GM12801 (cell line): ENCODE data around the gene CAPN13.

Experiments used
- TF ChIP-seq, protein P1 (sequence below): IDR thresholded peaks from one replicate; pipeline ENCODE4 v1.5.1; 2011; ENCODE audit warnings: control low read depth; ENCODE audit not compliant: insufficient read length; ENCODE audit errors: extremely low read depth

CAPN13 gene

DNA sequence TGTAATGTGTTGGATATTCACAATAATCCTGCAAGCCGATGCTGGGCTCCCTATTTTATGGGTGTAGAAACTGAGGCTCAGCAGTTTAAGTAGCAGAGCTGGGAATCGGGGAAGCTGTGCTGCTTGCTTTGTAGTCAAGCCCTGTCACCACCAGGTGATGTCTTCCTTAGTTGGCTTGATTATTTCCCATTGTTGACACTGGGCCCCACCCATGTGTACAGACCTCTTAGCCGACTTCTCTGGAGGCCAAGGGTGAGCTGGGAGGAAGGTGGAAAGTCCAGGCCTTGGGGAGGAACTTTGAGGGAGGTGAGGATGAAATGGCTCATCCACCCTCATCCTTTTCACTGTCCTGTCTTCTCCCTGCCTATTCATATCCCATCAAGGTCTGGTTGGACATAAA lies 60.0 kb downstream of the CAPN13 start:
- TF ChIP-seq, protein P1, sequence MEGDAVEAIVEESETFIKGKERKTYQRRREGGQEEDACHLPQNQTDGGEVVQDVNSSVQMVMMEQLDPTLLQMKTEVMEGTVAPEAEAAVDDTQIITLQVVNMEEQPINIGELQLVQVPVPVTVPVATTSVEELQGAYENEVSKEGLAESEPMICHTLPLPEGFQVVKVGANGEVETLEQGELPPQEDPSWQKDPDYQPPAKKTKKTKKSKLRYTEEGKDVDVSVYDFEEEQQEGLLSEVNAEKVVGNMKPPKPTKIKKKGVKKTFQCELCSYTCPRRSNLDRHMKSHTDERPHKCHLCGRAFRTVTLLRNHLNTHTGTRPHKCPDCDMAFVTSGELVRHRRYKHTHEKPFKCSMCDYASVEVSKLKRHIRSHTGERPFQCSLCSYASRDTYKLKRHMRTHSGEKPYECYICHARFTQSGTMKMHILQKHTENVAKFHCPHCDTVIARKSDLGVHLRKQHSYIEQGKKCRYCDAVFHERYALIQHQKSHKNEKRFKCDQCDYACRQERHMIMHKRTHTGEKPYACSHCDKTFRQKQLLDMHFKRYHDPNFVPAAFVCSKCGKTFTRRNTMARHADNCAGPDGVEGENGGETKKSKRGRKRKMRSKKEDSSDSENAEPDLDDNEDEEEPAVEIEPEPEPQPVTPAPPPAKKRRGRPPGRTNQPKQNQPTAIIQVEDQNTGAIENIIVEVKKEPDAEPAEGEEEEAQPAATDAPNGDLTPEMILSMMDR = no peak

DNA sequence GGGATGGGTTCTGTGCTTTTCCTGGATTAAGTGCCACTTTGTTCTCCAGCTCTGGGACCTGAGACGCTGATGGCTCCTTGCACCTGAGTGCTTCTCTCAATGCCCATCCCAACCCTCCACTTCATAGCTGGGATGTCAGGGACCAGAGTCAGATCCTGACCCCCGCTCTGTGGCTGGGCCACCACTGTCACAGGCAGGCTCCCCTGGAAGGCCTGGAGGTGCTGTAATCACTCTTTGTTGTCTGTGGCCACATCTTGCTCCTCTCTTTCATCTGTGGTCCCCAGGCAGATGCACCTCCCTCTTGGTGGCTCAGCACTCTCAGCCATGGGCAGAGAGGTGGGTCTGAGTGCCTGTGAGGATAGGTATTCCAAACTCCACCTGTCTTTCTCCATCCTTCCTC lies 62.4 kb downstream of the CAPN13 start:
- TF ChIP-seq, protein P1 = no peak

DNA sequence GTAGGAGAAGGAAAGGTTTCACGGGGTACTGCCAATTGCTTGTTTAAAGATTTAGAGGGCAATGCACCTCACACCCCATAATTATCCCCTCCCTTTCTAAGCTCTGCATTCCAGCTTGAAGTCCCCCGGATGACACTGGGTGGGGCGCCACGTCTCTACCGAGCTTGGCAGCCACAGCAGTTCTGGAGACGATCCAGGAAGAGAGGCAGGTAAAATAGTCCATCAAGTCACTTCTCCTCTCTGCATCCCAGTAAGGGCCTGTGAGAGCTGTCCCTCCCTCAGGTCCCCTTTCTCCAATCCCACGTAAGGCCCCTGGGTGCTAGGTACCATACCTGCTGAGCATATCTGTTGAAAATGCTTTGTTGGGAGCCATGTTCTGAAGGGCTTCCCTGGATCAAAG lies 65.7 kb downstream of the CAPN13 start:
- TF ChIP-seq, protein P1 = no peak

DNA sequence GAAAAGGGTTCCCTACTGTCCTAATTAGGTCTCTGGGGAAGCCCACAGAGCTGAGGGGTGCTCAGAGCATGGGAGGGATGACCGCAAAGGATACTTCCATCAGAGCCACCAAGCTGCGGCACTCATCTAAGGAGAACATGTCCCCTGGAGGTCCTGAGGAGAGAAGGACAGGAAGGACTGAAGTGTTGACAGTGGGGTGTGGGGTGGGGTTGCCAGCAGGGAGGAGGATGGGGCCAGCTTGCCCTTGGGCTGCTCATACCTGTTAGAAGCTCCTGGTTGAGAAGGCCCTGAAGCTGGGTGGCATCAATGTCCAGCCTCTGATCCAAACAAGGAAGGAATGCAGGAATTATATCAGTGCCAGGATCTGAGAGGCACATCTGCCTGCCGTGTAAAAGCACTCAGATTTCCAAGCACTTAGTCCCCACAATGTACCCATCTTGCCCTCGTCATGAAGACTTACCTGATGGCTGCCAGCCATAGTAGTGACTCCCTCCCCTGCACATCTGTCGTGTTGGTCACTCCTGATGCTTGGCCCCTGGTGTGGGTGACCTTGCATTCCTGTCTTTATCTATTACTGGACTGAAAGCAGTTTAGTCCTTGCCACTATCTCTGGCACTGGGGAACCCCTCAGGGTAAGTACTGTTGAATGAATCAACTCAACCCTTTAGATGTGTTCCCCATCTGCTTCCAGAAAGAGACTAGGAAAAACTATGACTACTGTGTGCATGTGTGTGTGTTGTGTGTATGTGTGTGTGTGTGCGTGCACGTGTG lies 68.9 kb downstream of the CAPN13 start:
- TF ChIP-seq, protein P1 = no peak

DNA sequence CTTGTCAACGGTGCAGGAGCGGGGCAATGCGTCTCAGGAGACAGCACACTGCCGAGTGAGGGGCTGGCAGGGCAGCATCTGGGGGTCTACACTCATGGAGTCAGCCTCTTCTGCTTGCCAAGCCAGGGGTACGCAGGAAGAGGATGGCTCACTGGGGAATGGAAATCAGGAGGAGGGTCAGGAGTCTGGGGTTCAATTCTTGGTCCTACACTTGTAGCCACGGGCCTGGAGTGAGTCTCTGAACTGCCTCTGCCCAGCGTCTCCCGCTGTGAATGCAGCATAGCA lies 70.0 kb downstream of the CAPN13 start:
- TF ChIP-seq, protein P1 = no peak

DNA sequence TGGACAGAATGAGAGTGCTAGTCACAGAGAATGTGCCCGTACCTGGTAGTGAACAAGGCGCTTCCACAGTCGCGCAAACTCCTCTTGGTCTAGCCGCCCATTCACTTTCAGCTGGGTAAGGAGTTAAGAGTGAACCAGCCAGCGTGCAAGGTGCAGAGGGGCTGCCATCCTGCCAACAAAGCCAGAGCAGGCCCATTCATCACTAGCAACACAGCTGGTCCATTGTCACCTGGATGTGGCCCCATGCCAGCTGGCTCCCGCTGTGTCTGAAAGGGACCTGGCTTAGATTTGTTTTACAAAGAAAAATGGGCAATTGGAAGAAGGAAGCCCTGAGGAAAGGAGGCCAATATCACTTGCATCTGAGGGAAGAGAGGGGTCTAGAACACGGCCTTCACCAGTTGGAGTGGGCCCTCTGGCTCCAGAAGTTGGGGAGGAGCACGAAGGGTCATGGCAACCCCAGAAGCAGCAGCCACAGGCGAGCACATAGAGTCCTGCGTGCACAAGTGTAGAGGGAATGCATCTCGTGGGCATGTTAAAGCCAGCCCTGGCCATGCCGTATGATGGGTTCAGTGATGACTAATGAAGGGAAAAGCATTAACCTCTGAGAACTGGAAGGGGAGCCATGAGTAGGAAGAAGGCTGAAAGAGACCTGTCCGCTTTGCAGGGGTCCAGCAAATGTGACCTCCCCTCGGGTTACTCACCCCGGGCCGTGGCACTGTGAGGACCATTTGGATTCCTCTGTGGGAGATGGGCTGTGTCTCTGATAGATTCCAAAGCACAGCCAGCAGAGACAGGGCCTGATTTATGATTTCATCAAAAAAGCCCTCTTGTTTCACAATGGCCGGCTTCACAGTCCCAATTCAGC lies 70.6 kb downstream of the CAPN13 start:
- TF ChIP-seq, protein P1 = no peak

DNA sequence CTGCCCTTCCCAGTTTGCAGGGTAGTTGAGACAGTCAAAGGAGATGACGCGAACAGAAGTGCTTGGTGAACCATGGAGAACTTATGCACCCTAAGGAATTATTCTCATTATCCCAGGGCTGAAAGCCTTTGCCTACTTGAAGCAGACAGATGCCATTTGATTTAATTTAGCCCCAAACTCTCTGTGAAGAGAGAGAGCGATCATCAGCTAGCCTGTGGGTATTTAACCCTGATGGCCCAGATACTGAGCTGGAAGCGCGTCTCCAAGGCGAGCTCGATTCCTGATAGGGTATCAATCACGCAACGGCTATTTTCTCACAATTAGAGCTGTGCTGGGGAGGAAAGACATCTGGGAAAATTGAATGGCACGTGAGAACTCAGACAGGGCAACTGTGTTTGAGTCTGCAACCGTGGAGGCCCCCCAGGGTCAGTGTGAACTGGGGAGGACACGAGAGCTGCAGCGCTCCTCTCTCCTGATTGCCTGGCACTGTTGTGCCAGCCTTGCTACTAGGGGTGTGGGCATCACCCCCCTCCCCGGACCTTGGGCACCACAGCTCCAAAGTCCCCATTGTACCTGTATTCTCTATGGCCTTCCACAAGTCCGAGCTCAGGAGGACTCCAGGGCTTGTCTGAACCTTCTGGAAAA lies 73.2 kb downstream of the CAPN13 start:
- TF ChIP-seq, protein P1 = no peak
